ENCODE data around the gene SELPLG.

DNA sequence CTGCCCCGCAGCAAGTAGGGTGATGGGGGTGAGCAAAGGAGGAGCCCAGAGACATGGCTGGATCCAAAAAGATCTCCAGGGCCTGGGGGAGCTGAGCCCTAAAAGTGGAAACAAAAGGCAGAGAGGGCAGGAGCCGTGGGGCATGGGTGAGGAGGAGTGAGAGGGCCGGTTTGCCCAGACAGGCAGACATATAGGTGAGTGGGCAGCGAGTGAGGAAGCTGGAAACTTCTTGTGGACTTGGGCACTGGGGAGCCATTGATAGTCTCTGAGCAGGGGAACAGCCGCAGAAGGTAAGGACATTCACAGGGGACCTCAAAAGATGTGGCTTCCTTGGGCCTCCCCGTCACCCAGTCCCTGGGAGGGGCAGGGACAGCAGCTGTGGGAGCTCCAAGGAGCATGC is 19.1 kb downstream of the SELPLG start:
- TF ChIP-seq POLR2AphosphoS5 (IDR thresholded peaks at IDR 0.05; ENCODE audit: low read depth, low read length) (no peak), SIN3A (IDR thresholded peaks at IDR 0.05; ENCODE audit: borderline replicate concordance, insufficient read depth, low read length) (no peak), TAF1 (IDR thresholded peaks at IDR 0.05; ENCODE audit: borderline replicate concordance, insufficient read depth, low read length) (no peak)
- TF ChIP-seq, protein P1, sequence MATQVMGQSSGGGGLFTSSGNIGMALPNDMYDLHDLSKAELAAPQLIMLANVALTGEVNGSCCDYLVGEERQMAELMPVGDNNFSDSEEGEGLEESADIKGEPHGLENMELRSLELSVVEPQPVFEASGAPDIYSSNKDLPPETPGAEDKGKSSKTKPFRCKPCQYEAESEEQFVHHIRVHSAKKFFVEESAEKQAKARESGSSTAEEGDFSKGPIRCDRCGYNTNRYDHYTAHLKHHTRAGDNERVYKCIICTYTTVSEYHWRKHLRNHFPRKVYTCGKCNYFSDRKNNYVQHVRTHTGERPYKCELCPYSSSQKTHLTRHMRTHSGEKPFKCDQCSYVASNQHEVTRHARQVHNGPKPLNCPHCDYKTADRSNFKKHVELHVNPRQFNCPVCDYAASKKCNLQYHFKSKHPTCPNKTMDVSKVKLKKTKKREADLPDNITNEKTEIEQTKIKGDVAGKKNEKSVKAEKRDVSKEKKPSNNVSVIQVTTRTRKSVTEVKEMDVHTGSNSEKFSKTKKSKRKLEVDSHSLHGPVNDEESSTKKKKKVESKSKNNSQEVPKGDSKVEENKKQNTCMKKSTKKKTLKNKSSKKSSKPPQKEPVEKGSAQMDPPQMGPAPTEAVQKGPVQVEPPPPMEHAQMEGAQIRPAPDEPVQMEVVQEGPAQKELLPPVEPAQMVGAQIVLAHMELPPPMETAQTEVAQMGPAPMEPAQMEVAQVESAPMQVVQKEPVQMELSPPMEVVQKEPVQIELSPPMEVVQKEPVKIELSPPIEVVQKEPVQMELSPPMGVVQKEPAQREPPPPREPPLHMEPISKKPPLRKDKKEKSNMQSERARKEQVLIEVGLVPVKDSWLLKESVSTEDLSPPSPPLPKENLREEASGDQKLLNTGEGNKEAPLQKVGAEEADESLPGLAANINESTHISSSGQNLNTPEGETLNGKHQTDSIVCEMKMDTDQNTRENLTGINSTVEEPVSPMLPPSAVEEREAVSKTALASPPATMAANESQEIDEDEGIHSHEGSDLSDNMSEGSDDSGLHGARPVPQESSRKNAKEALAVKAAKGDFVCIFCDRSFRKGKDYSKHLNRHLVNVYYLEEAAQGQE (IDR thresholded peaks at IDR 0.05; ENCODE audit: insufficient read depth in 1 of 2, low read depth in 2 of 2, low read length in 2 of 2) = no peak
